ES-I3 (cell line): Measurements from ENCODE around the gene ENOX1.

ENCODE experiments used
- H3K36me3 ChIP-seq: 2 replicates; pipeline ENCODE4 v1.6.1; 2013; ENCODE audit warnings: mild to moderate bottlenecking, low read length, control low read depth, moderate library complexity; ENCODE audit not compliant: insufficient read depth
- H3K4me1 ChIP-seq: 2 replicates; pipeline ENCODE4 v1.6.1; 2013; ENCODE audit warnings: mild to moderate bottlenecking, control low read depth, low read length; ENCODE audit not compliant: insufficient read depth
- H3K9ac ChIP-seq: 2 replicates; pipeline ENCODE4 v1.6.1; 2013; ENCODE audit warnings: low read depth, mild to moderate bottlenecking, low read length, moderate library complexity
- H3K9me3 ChIP-seq: 2 replicates; pipeline ENCODE4 v1.6.1; 2013; ENCODE audit warnings: mild to moderate bottlenecking, low read length, moderate library complexity; ENCODE audit not compliant: control insufficient read depth, insufficient read depth

The ENOX1 gene

GRCh38 chr13:43232144-43232872, 554.5 kb downstream of the ENOX1 start:
- Histone ChIP-seq H3K4me1 (peaks cover 6% of the 10 kb centered on the region), H3K36me3 (no peaks in the 10 kb centered on the region), H3K9ac (no peak overlapping the region), H3K9me3 (no peaks in the 10 kb centered on the region)

- Histone ChIP-seq H3K9me3 (no peaks in the 10 kb centered on the region), H3K9ac (no peak overlapping the region), H3K36me3 (no peaks in the 10 kb centered on the region), H3K4me1 (peaks cover 6% of the 10 kb centered on the region)
Observed at GRCh38 chr13:43230989-43231388, 555.8 kb downstream of the ENOX1 start.

GRCh38 chr13:43229506-43229905, 557.3 kb downstream of the ENOX1 start:
- H3K4me1 ChIP-seq, result peaks cover 6% of the 10 kb centered on the region

GRCh38 chr13:43227721-43228120, 559.1 kb downstream of the ENOX1 start:
- H3K36me3 ChIP-seq, result no peaks in the 10 kb centered on the region
- no peak overlapping the region for H3K9ac ChIP-seq
- peaks cover 6% of the 10 kb centered on the region for H3K4me1 ChIP-seq
- no peaks in the 10 kb centered on the region for H3K9me3 ChIP-seq

More at GRCh38 chr13:43229506-43229905, 557.3 kb downstream of the ENOX1 start:
- Histone ChIP-seq H3K9me3 (no peaks in the 10 kb centered on the region), H3K9ac (no peak overlapping the region), H3K36me3 (no peaks in the 10 kb centered on the region)

- Histone ChIP-seq H3K36me3 (no peaks in the 10 kb centered on the region), H3K4me1 (no peaks in the 10 kb centered on the region), H3K9me3 (no peaks in the 10 kb centered on the region), H3K9ac (no peak overlapping the region)
Observed at GRCh38 chr13:43223216-43223615, 563.6 kb downstream of the ENOX1 start.

- H3K9ac ChIP-seq, result no peak overlapping the region
- no peaks in the 10 kb centered on the region for H3K9me3 ChIP-seq
- H3K36me3 ChIP-seq, result no peaks in the 10 kb centered on the region
- H3K4me1 ChIP-seq, result no peaks in the 10 kb centered on the region
Observed at GRCh38 chr13:43222086-43222485, 564.7 kb downstream of the ENOX1 start.

- no peaks in the 10 kb centered on the region for H3K9me3 ChIP-seq
Observed at GRCh38 chr13:43221611-43222010, 565.2 kb downstream of the ENOX1 start.

GRCh38 chr13:43220873-43221595, 565.7 kb downstream of the ENOX1 start:
- no peaks in the 10 kb centered on the region for H3K4me1 ChIP-seq
- H3K36me3 ChIP-seq, result no peaks in the 10 kb centered on the region
- no peaks in the 10 kb centered on the region for H3K9me3 ChIP-seq
- H3K9ac ChIP-seq, result no peak overlapping the region

More at GRCh38 chr13:43221611-43222010, 565.2 kb downstream of the ENOX1 start:
- H3K4me1 ChIP-seq, result no peaks in the 10 kb centered on the region
- no peaks in the 10 kb centered on the region for H3K36me3 ChIP-seq
- H3K9ac ChIP-seq, result no peak overlapping the region

GRCh38 chr13:43214124-43214523, 572.6 kb downstream of the ENOX1 start:
- Histone ChIP-seq H3K9ac (no peak overlapping the region), H3K9me3 (no peaks in the 10 kb centered on the region), H3K36me3 (no peaks in the 10 kb centered on the region), H3K4me1 (no peaks in the 10 kb centered on the region)

- peaks cover 7% of the 10 kb centered on the region; the same call in 1 of the 2 replicates for H3K9me3 ChIP-seq
- H3K9ac ChIP-seq, result no peak overlapping the region
- no peaks in the 10 kb centered on the region for H3K36me3 ChIP-seq
- H3K4me1 ChIP-seq, result no peaks in the 10 kb centered on the region
Observed at GRCh38 chr13:43206838-43207237, 579.9 kb downstream of the ENOX1 start.

- Histone ChIP-seq H3K9ac (no peak overlapping the region), H3K36me3 (no peaks in the 10 kb centered on the region), H3K4me1 (no peaks in the 10 kb centered on the region), H3K9me3 (peaks cover 8% of the 10 kb centered on the region; the same call in 1 of the 2 replicates)
Observed at GRCh38 chr13:43205416-43205815, 581.4 kb downstream of the ENOX1 start.

- no peaks in the 10 kb centered on the region for H3K36me3 ChIP-seq
- peaks cover 8% of the 10 kb centered on the region; the same call in 1 of the 2 replicates for H3K9me3 ChIP-seq
- no peak overlapping the region for H3K9ac ChIP-seq
- no peaks in the 10 kb centered on the region for H3K4me1 ChIP-seq
Observed at GRCh38 chr13:43204591-43204990, 582.2 kb downstream of the ENOX1 start.

- Histone ChIP-seq H3K9ac (no peak overlapping the region), H3K4me1 (no peaks in the 10 kb centered on the region), H3K36me3 (no peaks in the 10 kb centered on the region)
Observed at GRCh38 chr13:43203781-43204180, 583.0 kb downstream of the ENOX1 start.

GRCh38 chr13:43200736-43201135, 586.0 kb downstream of the ENOX1 start:
- H3K36me3 ChIP-seq, result no peaks in the 10 kb centered on the region
- peaks cover 8% of the 10 kb centered on the region; the same call in 1 of the 2 replicates for H3K9me3 ChIP-seq
- no peak overlapping the region for H3K9ac ChIP-seq
- H3K4me1 ChIP-seq, result no peaks in the 10 kb centered on the region

More at GRCh38 chr13:43203781-43204180, 583.0 kb downstream of the ENOX1 start:
- peaks cover 8% of the 10 kb centered on the region; the same call in 1 of the 2 replicates for H3K9me3 ChIP-seq

- Histone ChIP-seq H3K9me3 (peaks cover 8% of the 10 kb centered on the region; the same call in 1 of the 2 replicates), H3K4me1 (no peaks in the 10 kb centered on the region), H3K9ac (no peak overlapping the region), H3K36me3 (no peaks in the 10 kb centered on the region)
Observed at GRCh38 chr13:43200307-43200706, 586.5 kb downstream of the ENOX1 start.
